Activated T-cell treated with anti-CD3 and anti-CD28 coated beads, Interleukin-2, amount 50 U/mL, for 4 hours (primary cell): Measurements from ENCODE around the gene FOXN3. TPM values are rescaled to one million over a fixed set of nuclear protein-coding genes. Genes with fewer than 3 reads are reported as not detected.

Source experiments
- ATAC-seq, 2 donors: fragments of 200-7000 bp; cut with Tn5 transposase; one replicate each; pipeline ENCODE4 v1.10.0; 2021
- DNase-seq: peaks from one replicate; pipeline ENCODE4 v3.0.0-alpha.2; 2020
- H3K27me3 Mint-ChIP-seq: one replicate; pipeline ENCODE4 v1.8.0; 2021; ENCODE audit warnings: low read depth, mixed read lengths
- H3K36me3 Mint-ChIP-seq: one replicate; pipeline ENCODE4 v1.8.0; 2022; ENCODE audit warnings: mixed read lengths; ENCODE audit not compliant: insufficient read depth
- H3K4me1 Mint-ChIP-seq: one replicate; pipeline ENCODE4 v1.8.0; 2021; ENCODE audit warnings: low read depth, mixed read lengths
- H3K4me3 Mint-ChIP-seq: one replicate; pipeline ENCODE4 v1.8.0; 2021; ENCODE audit warnings: mild to moderate bottlenecking, moderate library complexity, mixed read lengths
- H3K9me3 Mint-ChIP-seq: one replicate; pipeline ENCODE4 v1.8.0; 2021; ENCODE audit warnings: mixed read lengths
- total RNA-seq, 3 donors: library from RNA; stranded (reverse); gene quantifications; one replicate each; pipeline ENCODE4 v1.2.1, GENCODE V29; 2021

The FOXN3 gene, protein sequence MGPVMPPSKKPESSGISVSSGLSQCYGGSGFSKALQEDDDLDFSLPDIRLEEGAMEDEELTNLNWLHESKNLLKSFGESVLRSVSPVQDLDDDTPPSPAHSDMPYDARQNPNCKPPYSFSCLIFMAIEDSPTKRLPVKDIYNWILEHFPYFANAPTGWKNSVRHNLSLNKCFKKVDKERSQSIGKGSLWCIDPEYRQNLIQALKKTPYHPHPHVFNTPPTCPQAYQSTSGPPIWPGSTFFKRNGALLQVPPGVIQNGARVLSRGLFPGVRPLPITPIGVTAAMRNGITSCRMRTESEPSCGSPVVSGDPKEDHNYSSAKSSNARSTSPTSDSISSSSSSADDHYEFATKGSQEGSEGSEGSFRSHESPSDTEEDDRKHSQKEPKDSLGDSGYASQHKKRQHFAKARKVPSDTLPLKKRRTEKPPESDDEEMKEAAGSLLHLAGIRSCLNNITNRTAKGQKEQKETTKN
- total RNA-seq, result 10 to 100 TPM; 67.0 to 83.1 (median 69.5) TPM

DNA sequence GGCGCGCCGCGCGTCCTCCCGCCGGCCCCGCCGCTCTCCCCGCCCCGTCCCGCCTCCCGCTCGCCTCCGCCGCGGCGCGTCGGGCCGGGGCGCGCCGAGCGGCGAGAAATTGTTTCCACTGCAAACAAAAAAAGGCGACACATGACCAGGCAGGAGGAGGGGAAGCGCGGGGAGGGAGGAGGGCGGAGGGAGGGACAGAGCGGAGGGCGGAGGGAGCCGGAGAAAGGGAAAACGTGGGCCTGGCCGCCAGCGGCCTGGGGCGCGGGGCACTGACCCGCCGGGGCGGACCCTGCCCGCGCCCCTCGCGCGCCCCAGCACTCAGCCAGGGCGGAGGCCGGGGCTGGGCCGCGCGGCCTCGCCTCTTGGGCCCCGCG lies at the start of gene FOXN3:
Gene FOXN3 (minus strand): TSS at position 143 of the 374 bp plus-strand sequence. CDS start 4,757 bp downstream, outside the sequence.
- peak within 1 kb of the TSS; percentile 91 for H3K4me3 Mint-ChIP-seq
- peaks cover 51% of the 10 kb centered on the region for H3K4me1 Mint-ChIP-seq
- ATAC-seq, result peak; percentile 68 to 74
- peaks cover 16% of the 10 kb centered on the region for H3K36me3 Mint-ChIP-seq
- no peaks in the 10 kb centered on the region for H3K9me3 Mint-ChIP-seq
- H3K27me3 Mint-ChIP-seq, result no peaks in the 10 kb centered on the region
- DNase-seq, result peak; percentile 83

DNA sequence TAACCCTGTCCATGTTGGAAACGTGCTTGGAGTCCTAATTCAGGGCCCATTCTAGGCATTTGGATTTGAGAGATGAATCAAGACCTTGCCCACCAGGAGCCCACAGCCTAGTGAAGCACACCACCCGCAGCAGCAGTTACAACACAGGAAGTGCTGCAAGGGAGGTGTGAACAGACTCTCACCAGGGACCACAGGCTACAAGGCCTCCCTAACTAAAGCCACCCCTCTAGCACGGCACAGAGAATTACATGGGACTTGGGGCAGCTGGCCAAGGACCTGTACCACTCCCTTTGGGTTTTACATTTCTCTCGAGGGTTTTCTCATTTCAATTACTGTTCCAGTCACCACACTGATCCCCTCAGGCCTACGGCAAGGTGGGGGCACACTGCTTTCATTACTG lies 49.5 kb upstream of the FOXN3 start:
- Mint-ChIP-seq H3K36me3 (peaks cover 14% of the 10 kb centered on the region), H3K4me3 (peak overlapping the region; percentile 39), H3K4me1 (peaks cover 49% of the 10 kb centered on the region), H3K27me3 (no peaks in the 10 kb centered on the region), H3K9me3 (no peaks in the 10 kb centered on the region)
- peak; percentile 75 to 94 for ATAC-seq
- peak; percentile 16 for DNase-seq

DNA sequence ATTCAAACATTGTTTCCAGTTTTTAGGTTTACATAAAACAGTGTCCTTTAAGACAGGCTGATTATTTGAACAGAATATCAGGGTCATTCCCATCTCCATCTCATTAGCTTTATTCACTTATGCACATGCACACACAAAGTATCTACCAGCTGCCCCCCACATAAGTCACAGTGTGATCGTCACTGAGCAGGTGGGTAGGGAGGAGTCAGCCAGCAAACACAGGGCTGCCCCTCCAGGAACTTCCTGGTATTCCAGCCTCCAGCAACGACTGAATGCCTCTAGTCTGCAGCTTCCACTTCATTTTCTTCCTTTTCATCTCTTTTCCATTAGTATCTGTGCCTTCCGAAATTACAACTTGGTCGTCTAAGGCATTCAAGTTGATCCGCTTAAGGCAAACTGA lies 48.8 kb upstream of the FOXN3 start:
- no peak overlapping the region for H3K4me3 Mint-ChIP-seq
- DNase-seq (no peak), ATAC-seq (no peak)
- H3K36me3 Mint-ChIP-seq, result peaks cover 17% of the 10 kb centered on the region
- H3K9me3 Mint-ChIP-seq, result no peaks in the 10 kb centered on the region
- H3K4me1 Mint-ChIP-seq, result peaks cover 49% of the 10 kb centered on the region
- H3K27me3 Mint-ChIP-seq, result no peaks in the 10 kb centered on the region

GRCh38 chr14:89461256-89461655 lies 44.2 kb upstream of the FOXN3 start:
- H3K9me3 Mint-ChIP-seq, result no peaks in the 10 kb centered on the region
- H3K36me3 Mint-ChIP-seq, result peaks cover 26% of the 10 kb centered on the region
- H3K4me3 Mint-ChIP-seq, result no peak overlapping the region
- ATAC-seq (no peak), DNase-seq (no peak)
- no peaks in the 10 kb centered on the region for H3K27me3 Mint-ChIP-seq
- H3K4me1 Mint-ChIP-seq, result peaks cover 29% of the 10 kb centered on the region

DNA sequence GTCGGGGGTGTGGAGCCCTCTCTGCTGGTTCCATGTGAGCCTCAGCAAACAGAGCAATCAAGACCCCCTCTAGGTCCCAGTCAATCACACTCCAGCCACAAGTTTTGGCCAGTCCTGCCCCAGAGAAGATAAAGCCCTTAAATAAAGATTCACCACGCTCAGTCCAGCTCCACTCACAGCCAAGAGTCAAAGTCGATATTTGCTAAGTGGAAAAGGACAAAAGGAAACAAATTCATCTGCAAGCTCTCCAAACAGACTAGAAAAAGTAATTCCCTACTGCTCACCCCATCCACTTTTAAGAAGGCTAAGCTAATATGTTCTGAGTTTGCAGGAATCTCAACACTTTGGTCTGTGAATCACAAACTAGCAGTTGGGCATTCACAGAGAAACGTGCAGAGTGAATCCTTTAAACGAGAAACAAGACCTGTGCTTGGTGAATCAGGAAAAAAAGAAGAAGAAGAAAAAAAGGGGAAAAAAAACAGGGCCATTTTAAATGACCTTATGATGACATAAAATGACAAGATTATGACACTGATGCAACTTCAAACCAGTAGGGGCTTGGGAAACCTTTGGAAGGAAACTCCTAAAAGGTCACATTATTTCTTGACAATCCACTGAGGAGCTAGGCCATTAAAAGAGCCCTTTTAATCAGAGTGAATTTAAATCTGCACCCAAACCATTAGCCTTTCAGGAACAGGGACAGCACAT lies 41.8 kb upstream of the FOXN3 start:
- ATAC-seq (no peak), DNase-seq (no peak)
- peaks cover 20% of the 10 kb centered on the region for H3K36me3 Mint-ChIP-seq
- no peaks in the 10 kb centered on the region for H3K27me3 Mint-ChIP-seq
- H3K9me3 Mint-ChIP-seq, result no peaks in the 10 kb centered on the region
- no peak overlapping the region for H3K4me3 Mint-ChIP-seq
- H3K4me1 Mint-ChIP-seq, result peaks cover 18% of the 10 kb centered on the region

DNA sequence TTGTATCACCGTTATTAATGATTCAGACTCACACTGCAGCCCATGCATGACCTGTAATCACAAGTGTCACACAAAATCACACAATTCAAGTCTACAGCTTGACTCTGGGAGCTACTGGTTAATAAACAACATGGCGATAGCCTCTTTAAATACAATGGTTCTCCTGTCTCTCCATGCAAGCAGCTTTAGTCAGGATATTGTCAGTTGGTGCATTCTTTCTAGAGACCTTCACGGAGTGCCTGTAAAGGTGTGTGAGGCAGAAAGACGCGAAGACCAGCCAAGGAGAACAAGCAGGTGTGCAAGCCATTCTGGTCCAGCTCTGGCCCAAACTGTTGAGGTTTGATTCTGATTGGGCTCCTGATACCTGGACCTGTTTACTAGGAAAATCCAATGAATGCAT lies 40.0 kb upstream of the FOXN3 start:
- Mint-ChIP-seq H3K9me3 (no peaks in the 10 kb centered on the region), H3K4me1 (peaks cover 18% of the 10 kb centered on the region), H3K27me3 (no peaks in the 10 kb centered on the region), H3K36me3 (peaks cover 23% of the 10 kb centered on the region), H3K4me3 (no peak overlapping the region)
- DNase-seq (no peak), ATAC-seq (no peak)

DNA sequence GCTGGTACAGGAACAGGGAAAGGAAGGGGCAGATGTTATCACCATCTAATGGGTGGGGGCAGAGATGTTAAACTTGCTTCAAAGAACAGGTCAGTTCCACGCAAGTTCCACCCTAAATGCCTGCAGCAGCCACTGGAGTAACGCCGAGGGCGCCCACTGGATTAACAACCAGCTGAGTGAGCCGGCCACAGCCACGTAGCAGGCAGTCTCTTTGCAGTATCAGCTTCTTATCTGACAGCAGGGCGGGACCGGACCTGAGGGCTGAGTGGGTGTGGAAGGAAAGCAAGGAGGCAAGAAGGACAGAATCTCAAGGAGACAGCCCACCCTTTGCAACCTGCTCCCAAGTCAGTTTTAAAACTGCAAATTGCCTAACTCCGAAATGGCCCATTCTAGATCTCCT lies 38.4 kb upstream of the FOXN3 start:
- peaks cover 24% of the 10 kb centered on the region for H3K36me3 Mint-ChIP-seq
- ATAC-seq (no peak), DNase-seq (no peak)
- peaks cover 12% of the 10 kb centered on the region for H3K4me1 Mint-ChIP-seq
- H3K9me3 Mint-ChIP-seq, result no peaks in the 10 kb centered on the region
- no peaks in the 10 kb centered on the region for H3K27me3 Mint-ChIP-seq
- no peak overlapping the region for H3K4me3 Mint-ChIP-seq

DNA sequence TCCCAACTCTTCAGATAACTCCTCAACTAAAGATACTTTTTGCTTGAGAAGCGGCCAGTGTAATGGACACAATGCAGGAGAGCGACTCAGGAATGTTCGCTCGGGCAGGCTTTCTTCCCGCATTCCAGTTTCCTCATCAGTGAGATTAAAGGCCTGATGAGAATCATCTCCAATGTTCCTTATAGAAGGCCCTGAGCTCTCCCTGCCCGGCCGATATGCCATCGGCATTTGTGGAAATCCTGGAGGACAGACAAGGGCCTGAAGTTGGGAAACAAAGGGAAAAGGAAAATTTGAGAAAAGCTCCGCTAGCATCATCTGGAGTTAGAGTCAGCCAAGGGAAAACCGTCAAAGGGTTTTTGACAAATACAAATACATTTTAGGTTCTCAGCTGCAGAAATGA lies 38.0 kb upstream of the FOXN3 start:
- peaks cover 21% of the 10 kb centered on the region for H3K36me3 Mint-ChIP-seq
- DNase-seq (no peak), ATAC-seq (no peak)
- no peaks in the 10 kb centered on the region for H3K9me3 Mint-ChIP-seq
- H3K4me3 Mint-ChIP-seq, result no peak overlapping the region
- H3K27me3 Mint-ChIP-seq, result no peaks in the 10 kb centered on the region
- peaks cover 10% of the 10 kb centered on the region for H3K4me1 Mint-ChIP-seq

- H3K4me1 Mint-ChIP-seq, result peaks cover 18% of the 10 kb centered on the region
- no peak overlapping the region for H3K4me3 Mint-ChIP-seq
- DNase-seq, result no peak
- peaks cover 16% of the 10 kb centered on the region for H3K36me3 Mint-ChIP-seq
- ATAC-seq, result no peak
- no peaks in the 10 kb centered on the region for H3K27me3 Mint-ChIP-seq
- no peaks in the 10 kb centered on the region for H3K9me3 Mint-ChIP-seq
These were observed 35.2 kb upstream of the FOXN3 start for GRCh38 chr14:89452281-89452680.

DNA sequence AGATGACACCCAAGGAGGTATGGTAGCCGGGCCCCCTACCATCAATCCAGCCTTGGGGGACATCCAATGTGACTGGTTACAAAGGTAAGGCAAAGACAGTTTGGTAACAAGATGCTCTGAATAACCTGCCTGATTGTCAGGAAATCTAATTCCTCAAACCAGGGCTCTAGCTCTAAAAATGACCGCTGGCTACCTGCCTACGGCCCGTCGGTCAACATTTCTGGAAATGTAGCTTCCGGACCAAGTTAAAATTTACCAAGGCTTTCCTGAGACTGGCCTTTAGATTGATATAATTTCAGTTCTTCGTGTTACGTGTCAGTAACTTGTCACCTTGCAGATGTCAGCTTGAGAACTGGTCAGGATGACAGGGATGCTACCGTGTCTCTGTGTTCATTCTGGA lies 34.2 kb upstream of the FOXN3 start:
- no peaks in the 10 kb centered on the region for H3K27me3 Mint-ChIP-seq
- no peak for ATAC-seq
- peaks cover 27% of the 10 kb centered on the region for H3K4me1 Mint-ChIP-seq

DNA sequence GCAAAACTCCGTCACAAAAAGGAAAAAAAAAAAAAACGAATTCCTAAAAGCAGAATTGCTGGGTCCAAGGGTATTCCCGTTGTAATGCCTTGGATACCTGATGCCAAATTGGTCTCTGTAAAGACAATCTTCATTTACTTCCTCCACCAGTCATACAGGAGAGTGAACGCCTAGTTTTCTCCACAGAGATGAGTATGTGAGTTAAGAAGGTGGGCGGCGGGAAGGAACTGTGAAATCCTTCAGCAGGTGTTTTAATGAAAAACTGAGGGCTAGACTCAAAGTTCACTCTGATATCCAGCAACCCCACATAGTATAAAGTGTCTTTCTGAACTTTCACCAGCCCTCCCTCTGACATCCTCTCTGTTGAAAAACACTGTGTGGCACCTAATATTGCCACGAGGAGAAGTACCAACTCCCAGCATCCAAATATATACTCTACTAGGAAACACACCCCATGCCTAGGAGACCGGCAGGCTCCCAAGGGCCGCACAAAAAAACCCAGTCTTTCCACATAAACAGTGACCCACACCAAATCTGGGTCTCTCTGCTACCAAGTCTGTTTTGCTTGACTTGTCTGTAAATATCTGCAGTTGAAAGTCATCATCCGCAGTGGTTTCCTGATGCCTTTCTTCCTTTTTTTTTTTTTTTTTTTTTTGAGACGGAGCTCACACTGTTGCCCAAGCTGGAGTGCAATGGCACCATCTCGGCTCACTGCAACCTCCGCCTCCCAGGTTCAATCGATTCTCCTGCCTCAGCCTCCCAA lies 30.3 kb upstream of the FOXN3 start:
- H3K36me3 Mint-ChIP-seq, result peaks cover 9% of the 10 kb centered on the region
- H3K4me3 Mint-ChIP-seq, result peak overlapping the region; percentile 8
- ATAC-seq (peak in 1 of 2 donors; percentile 25), DNase-seq (no peak)
- no peaks in the 10 kb centered on the region for H3K9me3 Mint-ChIP-seq
- no peaks in the 10 kb centered on the region for H3K27me3 Mint-ChIP-seq
- H3K4me1 Mint-ChIP-seq, result peaks cover 58% of the 10 kb centered on the region

More for the DNA sequence above, 34.2 kb upstream of the FOXN3 start:
- Mint-ChIP-seq H3K36me3 (peaks cover 11% of the 10 kb centered on the region), H3K4me3 (no peak overlapping the region), H3K9me3 (no peaks in the 10 kb centered on the region)
- DNase-seq, result no peak

GRCh38 chr14:89445273-89445973 lies 28.4 kb upstream of the FOXN3 start:
- H3K36me3 Mint-ChIP-seq, result peaks cover 1% of the 10 kb centered on the region
- no peaks in the 10 kb centered on the region for H3K27me3 Mint-ChIP-seq
- ATAC-seq (peak; percentile 79), DNase-seq (peak; percentile 37)
- no peaks in the 10 kb centered on the region for H3K9me3 Mint-ChIP-seq
- H3K4me1 Mint-ChIP-seq, result peaks cover 67% of the 10 kb centered on the region
- H3K4me3 Mint-ChIP-seq, result peak overlapping the region; percentile 42

DNA sequence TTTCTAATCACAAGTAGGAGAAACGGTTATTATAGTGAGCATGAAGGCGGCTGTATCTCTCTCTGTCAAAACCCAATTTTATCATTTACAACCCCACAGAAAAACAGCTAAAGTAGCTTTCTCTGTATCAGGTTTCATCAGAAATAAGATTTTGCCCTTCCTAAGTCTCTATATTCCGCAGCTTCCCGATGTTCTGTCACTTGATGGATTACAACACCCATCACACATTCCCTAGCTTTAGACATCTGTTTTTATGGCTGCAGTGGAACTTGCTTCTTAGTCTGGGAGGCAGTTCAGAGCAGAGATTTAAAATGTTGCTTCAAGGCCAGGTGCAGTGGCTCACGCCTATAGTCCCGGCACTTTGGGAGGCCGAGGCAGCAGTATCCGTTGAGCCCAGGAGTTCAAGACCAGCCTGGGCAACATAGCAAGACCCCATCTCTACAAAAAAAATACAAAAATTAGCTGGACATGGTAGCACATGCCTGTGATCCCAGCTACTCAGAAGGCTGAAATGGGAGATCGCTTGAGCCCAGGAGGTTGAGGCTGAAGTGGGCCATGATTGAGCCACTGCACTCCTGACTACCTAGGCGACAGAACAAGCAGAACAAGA lies 27.6 kb upstream of the FOXN3 start:
- Mint-ChIP-seq H3K27me3 (no peaks in the 10 kb centered on the region), H3K36me3 (peaks cover 1% of the 10 kb centered on the region), H3K4me1 (peaks cover 72% of the 10 kb centered on the region), H3K4me3 (peak overlapping the region; percentile 21), H3K9me3 (no peaks in the 10 kb centered on the region)
- DNase-seq (no peak), ATAC-seq (no peak)
